HG03039 (cell line): ENCODE measurements around the gene GRB7.
A peak's percentile ranks its signal among the peaks of the same experiment; 100 is the strongest.

Experiments
- ATAC-seq: cut with Tn5 transposase; IDR thresholded peaks from one replicate; pipeline ENCODE4 v1.9.1; 2021; ENCODE audit warnings: mild to moderate bottlenecking, moderate library complexity; ENCODE audit not compliant: unreplicated experiment

GRB7 gene

DNA sequence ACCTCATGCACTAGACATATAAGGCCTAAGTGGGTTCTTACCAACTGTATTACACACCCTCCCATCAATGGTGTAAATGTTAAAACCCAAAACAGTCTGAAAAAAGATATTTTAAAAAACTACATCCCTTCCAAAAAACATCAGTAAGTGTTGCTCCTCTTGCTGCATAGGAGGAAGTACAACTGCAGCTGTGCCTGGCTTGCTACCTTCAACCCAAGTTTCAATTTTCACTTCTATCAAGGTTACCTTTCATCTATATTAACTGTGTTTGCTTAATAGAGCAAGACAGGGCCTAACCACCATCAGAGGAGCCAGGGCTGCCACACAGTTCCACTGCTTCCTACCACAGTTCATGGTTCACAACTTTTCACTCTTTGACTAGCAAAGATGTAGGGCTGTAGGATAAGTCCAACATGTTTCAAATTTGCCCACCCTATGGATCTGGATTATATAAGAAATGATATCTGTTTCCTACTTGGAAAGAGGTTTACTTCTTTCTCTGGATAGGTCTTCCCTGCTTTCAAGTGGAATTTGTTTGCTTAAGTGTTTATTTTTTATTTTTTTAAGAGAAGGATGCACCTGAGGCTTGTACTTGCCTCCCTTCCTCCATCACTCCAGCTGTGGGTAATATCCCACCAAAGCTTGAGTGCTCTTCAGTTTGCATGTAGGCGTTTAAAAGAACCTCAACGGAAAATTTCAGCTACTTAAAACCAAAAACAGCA, 56.7 kb downstream of the GRB7 start:
- peak; percentile 50 for ATAC-seq
